ENCODE results near the gene MCOLN2.

DNA sequence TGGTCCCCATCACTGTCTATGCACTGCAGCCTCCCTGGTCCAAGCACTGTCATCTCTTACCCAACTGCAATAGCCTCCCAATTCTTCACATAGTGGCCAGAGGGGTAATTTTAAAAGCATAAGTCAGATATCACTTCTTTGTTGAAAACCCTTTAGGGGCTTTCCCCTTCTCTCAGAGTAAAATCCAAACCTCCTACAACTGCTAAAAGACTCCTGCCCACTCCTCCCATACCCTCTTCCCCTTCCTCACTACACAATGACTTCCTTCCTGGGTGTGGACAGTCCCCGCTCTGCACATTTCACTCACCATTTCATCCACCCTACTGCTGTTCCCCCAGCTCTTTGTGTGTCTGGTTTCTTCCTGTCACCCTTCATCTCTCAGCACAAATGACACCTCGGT lies 8.3 kb downstream of the MCOLN2 start:
- TF ChIP-seq, protein P1, sequence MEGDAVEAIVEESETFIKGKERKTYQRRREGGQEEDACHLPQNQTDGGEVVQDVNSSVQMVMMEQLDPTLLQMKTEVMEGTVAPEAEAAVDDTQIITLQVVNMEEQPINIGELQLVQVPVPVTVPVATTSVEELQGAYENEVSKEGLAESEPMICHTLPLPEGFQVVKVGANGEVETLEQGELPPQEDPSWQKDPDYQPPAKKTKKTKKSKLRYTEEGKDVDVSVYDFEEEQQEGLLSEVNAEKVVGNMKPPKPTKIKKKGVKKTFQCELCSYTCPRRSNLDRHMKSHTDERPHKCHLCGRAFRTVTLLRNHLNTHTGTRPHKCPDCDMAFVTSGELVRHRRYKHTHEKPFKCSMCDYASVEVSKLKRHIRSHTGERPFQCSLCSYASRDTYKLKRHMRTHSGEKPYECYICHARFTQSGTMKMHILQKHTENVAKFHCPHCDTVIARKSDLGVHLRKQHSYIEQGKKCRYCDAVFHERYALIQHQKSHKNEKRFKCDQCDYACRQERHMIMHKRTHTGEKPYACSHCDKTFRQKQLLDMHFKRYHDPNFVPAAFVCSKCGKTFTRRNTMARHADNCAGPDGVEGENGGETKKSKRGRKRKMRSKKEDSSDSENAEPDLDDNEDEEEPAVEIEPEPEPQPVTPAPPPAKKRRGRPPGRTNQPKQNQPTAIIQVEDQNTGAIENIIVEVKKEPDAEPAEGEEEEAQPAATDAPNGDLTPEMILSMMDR (conservative IDR thresholded peaks at IDR 0.05), result no peak
- no peak for TF ChIP-seq EZH2 (IDR thresholded peaks at IDR 0.05; ENCODE audit: low read depth)

Data from PC-9 (cell line).